GM18502 (cell line): ENCODE data around the gene CKS1B.

ENCODE experiments used
- ATAC-seq: cut with Tn5 transposase; IDR thresholded peaks from one replicate; pipeline ENCODE4 v1.9.1; 2021; ENCODE audit warnings: mild to moderate bottlenecking; ENCODE audit not compliant: unreplicated experiment, poor library complexity

CKS1B gene

DNA sequence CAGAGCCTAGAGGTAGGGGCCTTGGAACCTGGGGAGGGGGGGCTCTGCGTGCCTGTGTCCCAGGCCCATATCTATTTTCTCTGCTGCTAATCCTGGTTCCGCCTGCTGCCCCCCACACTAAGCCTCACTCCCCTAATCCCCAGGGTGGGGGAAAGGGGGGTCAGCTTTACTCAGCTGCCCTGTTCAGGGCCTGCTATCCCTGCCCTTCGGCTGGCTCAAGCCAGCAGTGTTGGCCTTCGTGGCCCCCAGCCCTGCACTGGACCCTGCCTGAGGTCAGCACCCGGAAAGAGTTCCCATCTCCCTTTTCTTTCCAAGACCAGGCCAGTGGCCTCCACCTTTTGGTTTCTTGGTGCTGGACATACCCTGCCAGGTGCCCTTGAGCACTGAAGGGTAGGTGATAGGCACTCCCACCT lies 36.5 kb downstream of the CKS1B start:
- no peak for ATAC-seq

DNA sequence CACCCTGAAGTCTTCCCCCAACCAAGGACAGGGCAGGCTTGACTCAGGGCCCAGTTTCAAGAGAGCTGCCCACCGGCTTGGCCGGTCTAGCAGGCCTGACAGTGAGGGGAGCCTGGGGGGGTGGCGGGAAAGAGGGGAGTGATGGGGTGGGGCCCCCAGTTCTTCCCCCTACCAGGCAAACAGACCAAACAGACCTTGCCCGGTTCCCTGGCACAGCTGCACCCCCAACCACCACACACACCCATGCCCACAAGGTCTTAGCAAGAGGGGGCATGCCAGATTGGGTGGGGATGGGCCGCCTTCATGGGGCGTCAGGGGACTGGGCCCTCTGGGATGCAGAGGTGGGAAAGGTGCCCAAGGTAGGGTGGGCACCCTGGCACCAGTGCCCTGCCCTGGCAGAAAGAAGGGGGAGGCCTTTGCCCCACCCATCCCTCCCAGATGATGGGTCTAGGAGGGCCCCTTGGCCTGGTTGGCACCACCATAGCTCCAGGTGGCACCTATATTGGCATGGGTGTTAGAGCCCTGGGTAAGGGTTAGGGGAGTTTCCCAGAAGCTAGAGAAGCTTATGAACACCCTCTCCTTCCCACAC lies 37.0 kb downstream of the CKS1B start:
- no peak for ATAC-seq

DNA sequence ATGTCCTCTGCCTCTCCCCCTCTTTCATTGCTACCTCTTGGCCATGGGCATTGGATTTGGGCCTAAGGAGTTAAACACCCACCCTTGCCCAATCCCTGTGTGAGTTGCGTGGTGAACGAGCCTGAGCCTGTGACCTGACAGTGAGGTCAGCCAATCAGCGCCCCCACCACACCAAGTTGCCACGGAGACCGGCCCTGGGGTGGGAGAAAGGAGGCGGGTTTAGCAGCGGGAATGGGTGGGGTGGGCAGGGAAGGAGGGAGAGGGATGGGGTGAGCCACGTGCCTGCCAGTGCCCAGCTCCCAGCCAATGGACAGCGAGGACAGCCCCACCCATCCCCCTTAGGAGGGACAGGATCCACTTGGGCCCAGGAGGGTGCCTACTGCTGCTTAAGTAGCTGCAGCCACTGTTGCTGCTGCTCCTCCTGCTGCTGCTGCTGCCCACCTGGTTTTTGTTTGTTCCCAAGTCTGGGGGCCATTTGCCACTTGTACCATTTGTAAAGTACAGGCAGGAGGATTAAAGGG lies 37.6 kb downstream of the CKS1B start:
- ATAC-seq, result no peak

DNA sequence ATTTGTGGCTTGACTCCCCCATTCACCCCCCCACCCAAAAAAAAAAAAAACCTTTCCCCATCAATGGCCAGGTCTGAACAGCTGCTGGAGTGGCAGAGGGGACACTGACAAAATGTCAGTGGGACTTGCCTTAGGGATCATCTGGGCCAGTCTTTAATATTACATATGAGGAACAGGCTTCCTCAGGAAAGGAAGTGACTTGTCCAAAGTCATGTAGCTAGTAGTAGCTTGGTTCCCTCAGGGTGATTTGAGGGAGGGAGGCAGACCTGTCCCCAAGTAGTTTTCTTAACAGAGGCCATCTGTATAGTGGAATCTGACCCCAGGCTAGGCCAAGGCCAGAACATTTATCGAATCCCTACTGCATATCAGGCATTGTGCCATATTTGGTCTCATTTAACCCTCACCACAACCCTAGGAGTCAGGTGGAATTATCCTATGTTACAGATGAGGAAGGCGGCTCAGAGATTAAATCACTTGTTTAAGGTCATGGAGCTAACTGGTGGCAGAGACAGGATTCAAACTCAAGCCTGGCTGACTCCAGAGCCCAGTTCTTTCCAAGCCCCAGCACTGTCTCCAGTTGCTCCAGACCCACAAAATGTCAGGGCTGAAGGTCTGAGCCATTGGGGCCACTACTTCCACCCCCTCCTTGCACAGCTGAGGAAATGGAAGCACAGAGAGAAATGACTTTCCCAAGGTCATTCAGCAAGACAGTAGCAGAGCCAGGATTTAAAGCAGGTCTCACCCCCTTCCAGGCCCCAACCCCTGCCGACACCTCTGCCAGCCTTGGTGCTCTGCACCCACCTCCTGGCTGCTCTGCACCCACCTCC lies 38.5 kb downstream of the CKS1B start:
- no peak for ATAC-seq

DNA sequence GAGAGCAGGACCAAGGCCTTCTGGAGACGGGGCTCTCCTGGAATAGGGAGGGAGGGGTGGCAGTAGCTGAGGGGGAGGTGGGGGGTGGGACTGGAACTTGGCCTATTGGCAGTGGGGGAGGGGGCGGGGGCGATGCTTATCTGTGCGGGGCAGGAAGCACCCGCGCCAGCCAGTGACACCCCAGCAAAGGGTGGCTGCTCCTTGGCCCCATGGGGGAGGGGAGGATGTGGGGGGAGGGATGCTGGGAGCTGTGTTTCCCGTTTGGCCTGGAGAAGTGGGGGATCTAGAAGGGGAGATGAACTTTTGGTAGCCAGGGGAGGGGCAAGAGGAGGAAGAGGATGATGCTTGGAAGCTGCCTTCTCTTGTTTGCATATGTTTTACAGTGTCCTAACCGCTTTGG lies 39.2 kb downstream of the CKS1B start:
- no peak for ATAC-seq

DNA sequence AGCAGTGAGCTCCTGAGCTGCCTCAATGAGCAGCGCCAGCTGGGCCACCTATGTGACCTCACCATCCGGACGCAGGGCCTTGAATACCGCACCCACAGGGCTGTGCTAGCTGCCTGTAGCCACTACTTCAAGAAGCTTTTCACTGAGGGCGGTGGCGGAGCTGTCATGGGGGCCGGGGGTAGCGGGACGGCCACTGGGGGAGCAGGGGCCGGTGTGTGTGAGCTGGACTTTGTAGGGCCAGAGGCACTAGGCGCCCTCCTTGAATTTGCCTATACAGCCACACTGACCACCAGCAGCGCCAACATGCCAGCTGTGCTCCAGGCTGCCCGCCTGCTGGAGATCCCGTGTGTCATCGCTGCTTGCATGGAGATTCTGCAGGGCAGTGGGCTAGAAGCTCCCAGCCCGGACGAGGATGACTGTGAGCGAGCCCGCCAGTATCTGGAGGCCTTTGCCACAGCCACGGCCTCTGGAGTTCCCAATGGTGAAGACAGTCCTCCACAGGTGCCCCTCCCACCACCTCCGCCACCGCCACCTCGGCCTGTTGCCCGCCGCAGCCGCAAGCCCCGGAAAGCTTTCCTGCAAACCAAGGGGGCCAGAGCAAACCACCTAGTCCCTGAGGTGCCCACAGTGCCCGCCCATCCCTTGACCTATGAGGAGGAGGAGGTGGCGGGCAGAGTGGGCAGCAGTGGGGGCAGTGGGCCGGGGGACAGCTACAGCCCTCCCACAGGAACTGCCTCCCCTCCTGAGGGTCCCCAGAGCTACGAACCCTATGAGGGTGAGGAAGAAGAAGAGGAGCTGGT lies 40.4 kb downstream of the CKS1B start:
- no peak for ATAC-seq

DNA sequence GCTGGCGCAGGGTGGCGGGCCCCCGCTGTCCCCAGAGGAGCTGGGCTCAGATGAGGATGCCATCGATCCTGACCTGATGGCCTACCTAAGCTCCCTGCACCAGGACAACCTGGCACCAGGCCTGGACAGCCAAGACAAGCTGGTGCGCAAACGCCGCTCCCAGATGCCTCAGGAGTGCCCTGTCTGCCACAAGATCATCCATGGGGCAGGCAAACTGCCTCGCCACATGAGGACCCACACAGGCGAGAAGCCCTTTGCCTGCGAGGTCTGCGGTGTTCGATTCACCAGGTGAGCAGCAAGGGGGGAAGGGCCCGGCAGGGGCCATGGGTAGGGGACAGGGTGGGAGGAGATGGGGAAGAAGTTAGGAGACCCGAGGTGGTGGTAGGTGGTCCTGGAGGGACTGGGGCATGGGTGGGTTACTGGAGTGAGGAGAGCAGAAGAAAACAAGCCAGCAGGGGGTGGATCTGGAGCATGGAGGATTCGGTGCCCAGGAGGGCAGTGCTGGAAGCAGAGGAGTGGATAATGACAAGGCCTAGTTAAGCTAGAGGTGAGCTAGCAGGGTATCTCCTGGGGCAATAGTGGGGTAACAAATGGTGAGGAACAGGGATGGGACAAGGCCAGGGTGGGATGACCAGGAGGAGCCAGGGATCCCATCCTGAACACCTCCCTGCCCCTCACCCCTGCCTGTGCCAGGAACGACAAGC lies 41.2 kb downstream of the CKS1B start:
- ATAC-seq, result no peak

DNA sequence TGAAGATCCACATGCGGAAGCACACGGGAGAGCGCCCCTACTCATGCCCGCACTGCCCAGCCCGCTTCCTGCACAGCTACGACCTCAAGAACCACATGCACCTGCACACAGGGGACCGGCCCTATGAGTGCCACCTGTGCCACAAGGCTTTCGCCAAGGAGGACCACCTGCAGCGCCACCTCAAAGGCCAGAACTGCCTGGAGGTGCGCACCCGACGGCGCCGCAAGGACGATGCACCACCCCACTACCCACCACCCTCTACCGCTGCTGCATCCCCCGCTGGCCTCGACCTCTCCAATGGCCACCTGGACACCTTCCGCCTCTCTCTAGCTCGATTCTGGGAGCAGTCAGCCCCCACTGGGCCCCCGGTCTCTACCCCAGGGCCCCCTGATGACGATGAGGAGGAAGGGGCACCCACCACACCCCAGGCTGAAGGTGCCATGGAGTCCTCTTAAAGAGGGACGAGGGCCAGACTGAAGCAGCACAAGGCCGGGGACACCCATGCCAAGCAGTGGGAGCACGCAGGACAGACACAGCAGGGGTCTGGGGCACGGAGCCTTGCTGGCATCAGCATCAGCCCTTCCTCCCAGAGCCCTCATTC lies 41.9 kb downstream of the CKS1B start:
- ATAC-seq, result no peak

DNA sequence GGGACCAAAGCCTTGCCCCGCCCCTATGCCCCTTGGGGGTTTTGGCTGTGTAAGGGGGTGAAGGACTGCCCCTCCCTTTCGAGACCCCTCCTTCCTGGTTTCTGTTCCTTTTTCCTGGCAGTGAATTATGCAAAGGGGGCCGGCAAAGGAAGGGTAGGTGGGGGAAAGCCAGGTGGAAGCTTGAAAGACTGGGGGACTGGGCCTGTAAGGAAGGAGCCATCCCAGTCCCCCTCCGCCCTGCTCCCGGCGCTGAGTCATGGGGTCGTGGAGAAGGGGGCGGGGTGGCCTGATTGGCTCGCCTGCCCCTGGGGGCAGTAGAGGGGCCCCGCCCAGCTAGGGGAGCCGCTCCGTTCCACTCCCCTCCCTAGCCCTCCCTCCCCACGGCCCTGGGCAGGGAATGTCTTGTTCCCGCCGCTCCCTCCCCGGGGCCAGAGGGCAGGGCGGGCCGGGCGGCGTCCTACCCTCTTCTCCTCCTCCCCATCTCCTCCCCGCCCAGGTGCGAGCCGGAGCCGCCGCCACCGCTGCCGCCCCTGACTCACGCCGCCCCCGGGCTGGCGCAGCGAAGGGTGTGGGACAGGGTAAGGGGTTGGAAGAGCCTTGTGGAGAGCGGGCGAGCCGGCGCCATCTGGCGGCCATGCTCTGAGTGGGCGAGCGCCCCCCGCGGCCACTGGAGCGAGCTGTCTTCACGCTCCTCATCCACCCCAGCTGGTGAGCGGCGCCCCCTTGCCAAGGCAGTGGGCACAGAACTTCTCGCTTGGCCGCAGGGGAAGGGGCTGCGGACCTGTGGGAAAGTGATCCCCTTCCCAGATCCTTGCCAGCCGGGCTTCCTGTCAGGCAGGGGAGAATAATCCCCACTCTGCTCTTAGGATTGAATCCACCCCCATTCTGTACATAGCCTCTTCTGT lies 42.8 kb downstream of the CKS1B start:
- peak; percentile 81 for ATAC-seq

DNA sequence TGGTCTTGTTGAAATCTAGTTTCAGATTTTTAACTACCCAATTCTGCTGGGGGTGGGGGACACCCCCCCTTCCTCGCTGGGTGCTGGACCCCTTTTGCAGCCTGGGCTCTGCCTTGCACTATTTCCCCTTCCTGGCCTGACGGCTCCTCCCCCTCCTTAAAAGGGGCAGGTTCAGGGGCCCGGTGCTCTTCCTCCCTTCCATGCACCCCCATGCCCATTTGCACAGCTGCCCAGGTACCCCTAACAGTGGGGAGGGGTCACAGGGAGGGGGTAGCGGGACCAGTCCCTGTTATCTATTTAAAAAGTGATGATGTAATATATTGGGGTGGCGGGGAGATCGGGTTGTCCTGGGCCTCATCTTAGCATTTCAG lies 43.5 kb downstream of the CKS1B start:
- no peak for ATAC-seq

DNA sequence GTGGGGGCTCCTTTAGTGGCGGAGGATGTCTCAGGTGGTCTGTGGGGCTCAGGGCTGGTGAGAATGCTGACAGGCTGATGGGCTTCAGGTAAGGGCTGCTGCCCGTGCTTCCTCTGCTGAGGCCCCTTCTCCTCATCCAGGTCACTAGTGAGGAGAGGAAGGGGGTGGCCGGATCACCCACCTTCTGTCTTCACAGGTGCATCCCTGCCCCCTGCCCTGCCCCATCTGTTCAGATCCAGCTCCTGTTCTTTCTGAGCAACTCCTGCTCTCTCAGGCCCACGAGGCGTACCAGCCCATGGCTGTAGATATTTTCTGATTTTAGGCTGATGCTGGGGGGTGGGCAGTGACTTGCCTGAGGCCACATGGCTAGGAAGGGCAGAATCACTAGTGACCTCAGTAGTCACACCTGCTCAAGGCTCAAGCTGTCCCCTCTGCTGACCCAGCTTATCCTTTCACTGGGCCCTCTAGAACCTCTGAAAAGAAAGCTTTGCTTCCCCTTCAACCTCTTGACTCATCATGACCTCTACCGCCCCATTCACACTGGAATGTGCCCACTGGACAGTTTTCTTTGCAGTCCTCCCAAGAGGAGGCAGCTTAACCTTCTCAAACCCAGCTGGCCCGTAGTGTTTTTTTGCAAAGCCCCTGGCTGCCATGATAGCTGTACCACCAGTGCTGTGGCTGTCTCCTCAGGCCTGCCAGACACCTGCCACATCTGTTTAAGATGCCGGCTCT lies 44.3 kb downstream of the CKS1B start:
- no peak for ATAC-seq

DNA sequence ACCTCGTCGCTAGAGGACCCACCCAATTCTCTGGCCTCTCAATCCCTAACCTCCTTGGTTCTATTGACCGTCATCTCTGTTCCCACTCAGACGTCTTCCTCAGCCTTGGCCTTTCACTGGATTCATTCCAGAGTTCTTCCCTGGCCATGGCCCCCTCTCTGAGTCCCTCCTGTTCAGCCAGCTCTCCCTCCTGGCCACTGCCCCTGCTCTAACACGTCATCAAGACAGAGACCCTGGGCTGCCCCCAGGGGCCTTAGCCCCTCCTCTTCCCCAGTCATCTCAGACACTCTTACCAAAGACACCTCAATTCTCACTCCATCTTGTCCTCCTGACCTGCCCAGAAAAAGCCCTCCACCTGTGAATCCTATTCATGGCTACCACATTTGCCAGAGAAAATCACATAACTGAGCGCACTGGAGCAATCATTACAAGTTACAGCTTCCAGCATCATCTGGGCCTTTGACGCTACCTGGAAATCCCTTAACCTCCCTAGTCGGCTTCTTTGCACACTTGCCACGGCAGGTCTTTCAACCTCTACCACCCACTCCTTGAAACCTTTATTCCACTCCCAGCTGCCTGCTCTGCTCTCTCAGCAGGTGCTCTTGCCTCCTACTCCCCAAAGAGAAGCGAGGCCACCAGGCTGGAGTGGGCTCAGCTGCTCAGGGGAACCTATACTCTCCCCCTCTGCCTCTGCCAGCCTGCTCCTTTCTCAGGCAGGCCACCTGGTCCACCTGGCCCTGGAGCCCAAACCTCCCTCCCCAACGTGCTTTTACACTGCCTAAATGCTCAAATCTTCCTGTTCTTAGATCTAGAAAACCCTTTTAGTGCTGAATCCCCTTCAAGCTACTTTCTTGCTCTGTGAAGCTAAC lies 45.1 kb downstream of the CKS1B start:
- no peak for ATAC-seq

DNA sequence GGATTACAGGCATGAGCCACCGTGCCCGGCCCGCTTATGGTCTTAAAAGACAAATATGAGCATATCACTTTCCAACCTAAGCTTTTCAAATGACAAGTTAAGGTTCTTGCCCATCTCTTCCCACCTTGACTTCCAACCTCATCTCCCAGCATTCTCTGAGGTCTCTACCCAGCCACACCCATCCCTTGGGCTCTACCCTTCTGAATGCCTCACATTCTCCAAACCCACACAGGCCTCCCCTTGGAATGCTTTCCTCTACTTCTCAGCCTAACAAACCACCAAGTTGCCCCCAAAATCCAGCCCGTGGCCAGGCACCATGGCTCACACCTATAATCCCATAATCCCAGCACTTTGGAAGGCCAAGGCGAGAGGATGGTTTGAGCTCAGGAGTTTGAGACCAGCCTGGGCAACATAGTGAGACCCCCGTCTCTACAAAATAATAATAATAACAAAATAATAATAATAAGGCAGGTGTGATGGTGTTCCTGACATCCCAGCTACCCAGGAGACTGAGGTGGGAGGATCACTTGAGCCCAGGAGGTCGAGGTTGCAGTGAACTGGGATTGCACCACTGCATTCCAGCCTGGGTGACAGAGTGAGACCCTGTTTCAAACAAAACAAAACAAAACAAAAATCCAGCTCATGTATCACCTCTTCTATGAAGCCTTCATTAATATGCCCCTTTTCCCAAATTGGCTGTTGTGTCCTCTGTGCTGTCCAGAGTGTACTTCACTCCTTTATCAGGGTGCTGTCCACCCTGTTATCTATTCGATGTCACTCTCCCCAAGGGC lies 47.9 kb downstream of the CKS1B start:
- no peak for ATAC-seq

DNA sequence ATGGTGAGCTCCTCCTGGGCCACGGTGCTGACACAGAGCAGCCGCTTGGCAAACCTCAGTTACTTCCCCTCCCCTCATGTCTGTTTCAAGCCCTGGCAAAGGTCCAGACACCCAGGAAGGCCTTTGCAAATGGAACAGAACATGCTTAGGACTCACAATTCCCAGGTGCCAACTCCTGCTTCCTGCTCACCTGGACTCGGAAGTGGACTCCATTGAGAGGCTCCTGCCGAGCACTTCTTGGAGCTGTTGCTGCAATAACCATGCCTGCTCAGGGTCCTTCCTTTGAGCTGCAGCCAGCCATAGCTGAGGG lies 48.4 kb downstream of the CKS1B start:
- ATAC-seq, result no peak

DNA sequence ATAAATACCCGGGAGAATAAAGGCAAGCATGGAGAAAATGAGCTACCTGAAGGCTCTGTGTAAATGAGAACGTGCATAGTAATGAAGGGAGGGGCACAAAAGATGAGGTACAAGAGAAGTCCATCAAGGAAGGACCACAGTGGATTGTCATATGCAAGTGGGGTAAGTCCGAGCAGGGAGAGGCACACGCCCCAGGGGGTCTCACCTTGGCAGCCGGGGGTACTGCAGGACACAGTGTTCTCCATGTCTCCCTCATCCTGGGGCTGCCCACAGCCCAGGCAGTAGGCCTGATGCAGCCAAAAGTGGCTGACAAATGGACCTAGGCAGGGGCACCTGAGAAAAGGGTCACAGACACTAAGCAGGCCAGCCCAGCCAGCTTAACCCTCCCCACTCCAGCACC lies 49.1 kb downstream of the CKS1B start:
- ATAC-seq, result no peak

DNA sequence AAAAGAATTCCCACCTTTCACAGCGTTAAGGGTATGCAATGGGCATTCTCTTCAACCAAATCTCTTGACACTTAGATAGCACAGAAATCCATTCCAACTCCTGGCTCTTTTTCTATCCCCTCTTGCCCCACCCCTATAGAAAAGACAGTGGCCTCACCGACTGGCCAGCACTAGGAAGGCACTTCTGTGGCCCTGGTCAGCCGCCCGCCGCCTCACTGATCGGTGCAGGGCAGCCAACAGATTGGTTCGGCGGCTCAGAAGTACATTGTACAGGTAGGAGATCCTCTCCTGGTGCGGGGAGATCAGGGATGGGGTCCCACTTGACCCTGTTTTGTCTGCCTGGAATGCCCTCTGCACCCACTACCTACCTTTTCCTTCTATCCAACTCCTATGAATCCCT lies 49.8 kb downstream of the CKS1B start:
- no peak for ATAC-seq

DNA sequence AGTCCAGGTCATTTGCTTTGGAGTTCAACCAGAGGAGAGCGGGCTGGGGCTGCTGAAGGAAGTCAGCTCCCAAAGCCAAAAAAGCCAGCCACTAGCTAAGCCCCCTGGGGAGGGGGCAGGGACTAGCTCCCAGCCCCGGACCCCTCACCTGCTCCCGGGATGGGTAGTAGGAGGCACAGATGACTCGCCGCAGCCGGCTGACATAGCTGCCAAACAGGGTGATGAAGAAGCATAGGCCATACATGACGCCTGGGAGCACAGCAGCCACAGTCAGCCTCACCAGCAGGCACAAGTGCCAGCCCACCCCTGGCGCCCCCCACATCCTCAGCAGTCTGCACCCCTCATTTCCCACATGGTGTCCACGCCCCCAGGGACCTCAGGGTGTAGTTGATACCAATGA lies 51.7 kb downstream of the CKS1B start:
- no peak for ATAC-seq
